Activated T-cell treated with anti-CD3 and anti-CD28 coated beads for 1 hour (primary cell): Measurements from ENCODE around the gene SLC22A23.

Experiments used
- DNase-seq: peaks from one replicate; pipeline ENCODE4 v3.0.0-alpha.2; 2020; ENCODE audit warnings: low read depth

Gene SLC22A23

DNA sequence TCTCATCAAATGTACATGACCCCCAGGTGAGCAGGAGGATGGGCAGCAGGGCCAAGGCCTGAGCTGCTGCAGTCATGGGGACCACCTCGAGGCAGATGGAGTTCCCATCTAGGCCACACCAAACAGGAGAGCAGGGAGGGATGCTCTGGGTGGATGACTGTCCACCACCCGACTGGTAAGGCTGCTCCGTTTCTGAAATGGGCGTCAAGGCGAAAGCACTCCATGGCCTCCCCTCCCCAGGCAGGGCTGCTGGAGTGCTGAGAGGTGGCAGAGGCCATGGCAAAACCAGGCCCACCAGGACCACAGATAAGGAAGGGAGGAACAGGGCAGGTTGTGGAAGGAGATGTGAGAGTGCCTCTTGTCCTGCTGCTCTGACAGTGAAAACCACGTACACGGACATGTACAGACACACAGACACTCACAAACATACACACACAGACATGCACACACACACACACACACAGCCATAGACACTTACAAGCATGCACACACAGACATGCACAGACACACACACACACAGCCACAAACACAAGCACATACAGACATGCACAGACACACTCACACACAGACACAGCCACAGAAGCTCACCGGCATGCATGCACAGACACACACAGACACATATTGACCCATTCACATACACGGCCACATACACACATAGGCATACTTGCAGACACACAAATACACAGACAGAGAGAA is 104.9 kb downstream of the SLC22A23 start:
- no peak for DNase-seq

DNA sequence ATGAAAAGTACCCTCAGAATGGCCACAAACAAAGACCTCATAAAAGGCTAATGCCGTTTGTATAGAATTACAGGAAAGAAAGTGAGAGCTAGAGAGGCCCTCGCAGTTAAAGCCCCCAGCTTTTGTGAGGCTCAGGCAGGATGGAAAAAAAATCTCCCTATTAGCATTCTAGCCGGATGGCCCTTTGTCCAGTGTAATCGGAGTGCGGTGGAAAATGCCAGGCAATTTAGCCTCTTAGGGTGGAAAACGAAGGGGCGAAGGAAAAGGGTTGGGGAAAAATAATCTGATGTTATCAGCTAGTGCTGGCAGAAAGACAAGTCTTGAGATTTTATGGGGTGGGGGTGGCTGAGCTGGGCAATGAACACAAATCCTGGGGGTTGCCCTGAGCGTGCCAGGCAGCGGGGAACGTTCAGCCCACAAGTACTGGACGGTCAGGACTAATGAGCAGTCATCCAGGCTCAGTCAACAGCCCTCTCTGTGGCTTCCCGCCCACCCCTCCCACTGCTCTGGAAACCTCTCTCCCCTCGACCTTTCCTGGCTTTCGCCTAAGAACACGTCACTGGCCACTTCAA is 105.7 kb downstream of the SLC22A23 start:
- no peak for DNase-seq

DNA sequence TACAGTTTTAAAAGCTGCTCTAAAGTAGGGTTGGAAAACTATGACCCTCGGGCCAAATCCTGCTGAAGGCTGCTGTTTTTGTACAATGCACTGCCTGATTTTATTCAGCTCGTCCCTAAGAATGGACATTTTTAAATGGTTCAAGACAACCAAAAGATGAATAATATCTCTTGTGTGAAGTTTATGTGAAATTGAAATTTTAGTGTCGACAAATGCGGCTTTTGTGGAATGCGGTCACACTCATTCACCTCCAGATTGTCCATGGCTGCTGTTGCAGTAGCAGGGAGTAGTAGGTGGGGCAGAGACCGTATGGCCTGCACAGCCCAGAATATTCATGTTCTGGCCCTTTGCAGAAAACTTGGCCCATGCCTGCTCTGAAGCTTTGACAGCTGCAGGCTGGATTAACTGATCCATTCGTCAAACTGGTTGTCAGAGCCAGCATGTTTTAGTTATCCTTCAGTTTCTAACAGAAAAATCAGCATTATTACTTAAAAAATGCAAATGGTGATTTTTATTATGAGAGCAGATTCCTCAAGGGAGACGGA is 106.5 kb downstream of the SLC22A23 start:
- no peak for DNase-seq

DNA sequence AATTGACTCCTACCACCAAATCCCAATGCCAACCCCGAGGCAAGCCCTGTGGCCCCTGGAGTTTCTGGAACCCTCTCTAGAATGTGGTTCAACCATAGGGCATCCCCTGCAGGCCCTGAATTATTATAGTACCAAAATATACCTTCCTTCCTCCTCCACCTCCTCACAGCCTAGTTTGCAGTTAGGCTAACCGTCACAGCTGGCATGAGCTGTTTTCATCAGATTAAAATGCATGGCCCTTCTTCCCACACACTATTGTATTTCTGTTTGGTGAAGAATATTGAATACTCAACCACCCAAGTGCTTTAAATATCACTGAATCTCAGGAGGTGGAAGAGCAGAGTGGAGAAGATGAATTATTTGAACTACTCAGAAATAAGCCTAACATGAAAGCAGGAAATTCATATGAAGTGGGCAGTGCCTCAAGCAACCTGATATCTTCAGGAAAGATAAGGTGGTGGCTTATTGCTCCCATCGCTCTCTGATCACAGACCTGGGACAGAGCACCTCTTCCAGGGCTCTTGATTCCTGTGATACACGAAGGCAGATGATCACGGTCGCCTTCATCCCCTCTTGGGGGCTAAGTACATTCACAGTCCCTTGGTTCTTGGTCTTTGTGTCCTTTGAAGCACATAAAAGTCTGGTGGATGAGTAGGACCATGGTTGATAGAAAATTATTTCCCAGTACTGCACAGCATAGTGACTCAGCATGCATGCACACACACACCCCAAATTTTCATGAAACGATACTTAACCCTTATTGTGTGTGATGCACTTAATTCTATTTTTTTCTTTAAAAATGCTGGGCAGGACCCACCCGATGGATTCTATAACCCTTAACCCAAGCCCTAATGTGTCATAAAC is 107.2 kb downstream of the SLC22A23 start:
- DNase-seq, result no peak

DNA sequence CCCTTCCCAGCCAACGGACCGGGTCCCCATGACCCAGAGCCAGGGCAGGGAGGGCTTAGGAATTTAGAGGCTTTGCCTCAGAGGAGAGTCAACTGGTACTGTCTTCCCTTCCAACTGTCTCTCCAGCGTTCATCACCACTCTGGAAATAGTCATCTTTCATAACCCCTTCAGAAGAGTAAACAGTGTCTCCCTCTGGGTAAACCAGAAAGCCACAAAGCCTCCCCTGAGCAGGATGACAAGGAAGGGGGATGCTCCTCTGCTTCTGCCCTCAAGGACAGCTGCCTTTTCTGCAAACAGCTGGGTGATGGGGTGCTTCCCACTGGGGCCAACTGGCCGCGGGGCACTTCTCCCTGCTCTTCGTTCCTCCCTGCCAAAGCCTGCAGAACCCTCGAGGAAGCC is 108.0 kb downstream of the SLC22A23 start:
- DNase-seq, result no peak

DNA sequence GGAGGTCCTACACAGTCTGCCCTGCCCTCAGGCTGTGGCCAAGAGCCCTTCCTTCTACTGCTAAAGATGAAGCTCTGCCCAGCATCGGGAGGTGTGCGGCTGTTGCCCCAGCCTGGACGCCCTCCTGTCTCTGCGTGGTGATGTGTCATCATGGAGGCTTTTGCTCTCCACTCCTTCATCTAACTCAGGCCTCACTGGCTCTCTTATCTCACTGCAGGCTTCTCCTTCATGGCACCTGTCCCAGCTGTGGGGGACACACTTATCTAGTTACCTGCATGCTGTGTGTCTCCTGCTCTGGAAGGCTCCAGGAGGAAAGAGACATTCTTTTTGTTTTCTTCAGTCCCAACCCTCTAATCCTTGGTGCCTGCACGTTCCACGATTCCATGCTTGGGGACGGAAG is 109.0 kb downstream of the SLC22A23 start:
- no peak for DNase-seq

DNA sequence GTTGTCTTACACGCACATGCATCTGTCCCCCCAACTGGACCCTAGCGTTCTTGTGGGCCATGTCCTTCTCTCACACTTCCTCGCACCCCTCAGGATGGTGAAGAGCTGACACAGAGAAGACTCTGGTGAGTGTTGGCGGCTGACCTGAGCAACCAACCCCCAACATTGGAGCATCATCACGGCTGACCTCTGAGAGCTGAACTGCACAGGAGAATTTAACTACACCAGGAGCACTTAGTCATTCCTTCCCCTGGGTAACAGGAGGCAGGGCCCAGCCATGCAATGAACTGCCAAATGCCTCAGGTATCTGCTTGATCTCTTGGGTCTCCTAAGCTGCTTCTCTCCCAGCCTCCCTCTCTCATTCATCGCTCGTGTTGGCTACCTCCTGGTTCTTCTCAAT is 109.6 kb downstream of the SLC22A23 start:
- no peak for DNase-seq

DNA sequence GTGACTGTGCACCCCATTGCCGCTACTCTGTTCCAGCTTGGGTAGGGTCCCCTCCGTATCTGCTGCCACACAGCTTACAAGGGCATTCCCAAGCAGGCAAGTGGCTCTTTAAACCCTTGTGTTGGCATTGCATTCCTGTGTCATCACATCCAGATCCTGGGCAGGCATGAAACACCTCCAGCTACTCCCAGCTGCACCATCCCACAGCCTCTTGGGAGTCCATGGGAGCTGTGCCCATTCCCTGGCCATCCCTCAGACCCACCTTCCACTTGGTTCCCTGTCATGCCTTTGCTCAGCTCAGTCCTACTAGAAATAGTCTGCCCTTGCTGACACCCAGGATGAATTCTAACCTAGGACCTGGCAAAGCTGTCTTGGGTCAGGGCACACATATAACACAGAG is 110.4 kb downstream of the SLC22A23 start:
- no peak for DNase-seq

DNA sequence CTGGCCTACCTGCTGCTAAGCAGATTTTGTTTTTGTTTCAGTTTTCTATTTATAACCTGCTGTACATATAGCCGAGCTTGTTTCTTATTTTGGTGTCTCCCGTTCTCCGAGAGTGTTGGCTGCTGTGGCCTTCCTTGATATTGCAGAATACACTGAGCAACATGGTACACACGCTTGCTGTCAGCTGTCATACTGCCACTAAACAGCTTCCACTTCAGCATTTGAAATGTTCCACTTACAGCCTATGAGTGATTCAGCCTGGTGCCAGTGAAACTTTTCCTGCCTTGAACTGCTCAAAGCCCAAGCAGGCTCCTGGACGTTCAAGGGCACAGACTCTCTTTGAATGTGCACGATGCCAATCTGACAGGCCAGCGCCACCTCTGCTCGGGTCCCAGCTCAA is 111.0 kb downstream of the SLC22A23 start:
- no peak for DNase-seq

DNA sequence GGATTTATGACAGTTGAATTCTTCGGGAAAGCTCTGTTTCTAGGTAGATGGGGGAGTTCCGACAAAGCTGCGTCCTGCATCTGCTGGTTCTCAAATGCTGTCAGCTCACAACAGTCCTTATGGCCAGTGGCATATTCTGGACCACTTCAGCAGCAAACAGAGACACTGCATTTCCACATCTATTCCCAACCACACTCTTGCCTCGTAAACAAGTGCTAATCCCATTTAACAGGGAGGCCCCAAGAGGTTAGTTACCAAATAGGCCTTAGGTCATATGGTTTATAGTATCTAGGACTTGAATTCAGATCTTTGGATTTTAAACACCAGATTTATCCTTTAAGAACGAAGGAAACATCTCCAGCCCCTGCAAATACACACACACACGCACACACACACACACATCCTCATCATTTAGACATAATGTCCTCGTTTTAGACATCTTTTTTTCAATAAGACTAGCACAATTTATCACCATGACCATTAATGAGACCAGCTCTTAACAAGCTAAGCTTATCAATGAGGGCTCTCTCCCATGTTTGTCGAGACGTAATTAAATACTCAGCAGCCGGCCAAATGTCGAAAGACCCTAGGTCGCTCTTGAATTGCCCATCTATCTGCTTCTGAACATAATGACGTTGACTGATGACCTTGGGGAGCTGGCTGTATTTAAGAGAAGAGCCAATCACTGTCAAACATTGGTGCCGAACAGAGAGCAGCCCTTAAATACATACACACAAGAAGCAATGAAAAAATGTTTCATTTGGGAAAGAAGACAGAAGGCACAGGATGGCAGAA is 113.6 kb downstream of the SLC22A23 start:
- no peak for DNase-seq

DNA sequence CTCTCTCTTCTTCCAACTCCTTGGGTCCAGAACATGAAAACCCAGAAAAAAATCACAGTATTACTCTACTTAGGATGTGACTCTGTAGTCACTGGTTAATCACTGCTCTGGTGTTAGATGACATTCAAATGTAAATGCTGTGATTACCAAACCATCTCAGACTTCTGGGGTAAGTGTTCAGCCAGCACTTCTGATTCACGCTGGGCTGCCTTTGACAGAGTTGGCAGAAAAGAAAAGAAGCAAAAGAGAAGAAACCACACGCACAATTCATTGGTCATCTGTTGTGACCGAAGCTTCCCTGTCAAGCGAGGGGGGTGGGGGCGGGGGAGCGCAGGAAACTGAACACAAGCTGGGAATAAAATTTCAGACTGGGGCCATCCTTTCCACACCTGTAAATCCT is 115.4 kb downstream of the SLC22A23 start:
- no peak for DNase-seq

DNA sequence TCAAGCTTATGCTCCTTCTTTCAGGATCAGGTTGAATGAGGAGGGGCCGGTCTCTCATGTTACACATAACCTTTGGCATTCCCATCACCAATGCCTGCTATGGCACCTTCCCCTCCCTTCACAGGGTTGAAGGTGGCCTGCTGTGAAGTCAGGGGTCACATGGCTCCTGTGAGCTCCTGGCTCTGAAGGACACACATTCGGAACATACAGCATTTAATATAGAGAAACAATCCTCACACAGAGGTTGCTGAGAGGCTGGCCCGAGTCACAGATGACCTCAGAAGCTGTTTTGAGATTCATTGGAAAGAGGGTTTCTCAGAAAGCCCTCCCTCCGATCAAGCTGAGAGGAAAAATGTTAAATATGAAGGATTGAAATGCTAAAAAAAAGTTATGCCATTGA is 116.0 kb downstream of the SLC22A23 start:
- DNase-seq, result no peak

DNA sequence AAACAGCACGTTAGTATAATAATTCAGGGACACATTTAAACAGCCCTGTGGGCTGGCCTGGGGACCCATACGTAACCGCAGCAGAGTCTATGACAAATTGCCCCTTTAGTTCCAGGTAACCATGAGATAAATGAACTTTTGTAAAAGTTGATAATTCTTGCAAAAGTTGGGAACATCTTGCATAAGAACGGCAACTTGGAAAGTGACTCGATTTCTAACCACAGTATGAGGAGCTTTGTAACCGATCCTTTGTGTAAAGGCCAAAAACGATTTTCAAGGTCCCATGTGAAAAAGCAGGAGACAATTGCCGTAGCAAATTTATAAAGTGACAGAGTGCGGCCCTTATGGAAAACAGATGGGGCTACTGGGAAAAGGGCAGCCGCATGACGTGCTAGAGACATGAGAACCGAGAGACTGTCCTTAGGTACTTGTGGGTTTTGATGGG is 116.5 kb downstream of the SLC22A23 start:
- no peak for DNase-seq

DNA sequence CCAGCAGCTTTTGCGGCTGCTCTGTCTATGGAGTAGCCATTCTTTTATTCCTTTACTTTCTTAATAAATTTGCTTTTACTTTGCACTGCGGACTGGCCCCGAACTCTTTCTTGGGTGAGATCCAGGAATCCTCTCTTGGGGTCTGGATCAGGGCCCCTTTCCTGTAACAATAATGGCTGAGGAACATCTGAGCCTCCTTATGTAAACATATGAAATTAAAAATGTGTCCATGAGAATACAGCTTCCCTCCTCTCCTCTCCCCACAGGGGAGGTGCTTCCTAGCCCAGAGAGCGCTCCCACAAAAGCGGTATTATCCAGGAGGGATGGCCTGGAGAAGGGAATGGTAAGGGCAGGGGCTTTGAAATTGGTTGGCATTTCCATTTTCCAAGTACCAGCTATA is 117.0 kb downstream of the SLC22A23 start:
- no peak for DNase-seq

DNA sequence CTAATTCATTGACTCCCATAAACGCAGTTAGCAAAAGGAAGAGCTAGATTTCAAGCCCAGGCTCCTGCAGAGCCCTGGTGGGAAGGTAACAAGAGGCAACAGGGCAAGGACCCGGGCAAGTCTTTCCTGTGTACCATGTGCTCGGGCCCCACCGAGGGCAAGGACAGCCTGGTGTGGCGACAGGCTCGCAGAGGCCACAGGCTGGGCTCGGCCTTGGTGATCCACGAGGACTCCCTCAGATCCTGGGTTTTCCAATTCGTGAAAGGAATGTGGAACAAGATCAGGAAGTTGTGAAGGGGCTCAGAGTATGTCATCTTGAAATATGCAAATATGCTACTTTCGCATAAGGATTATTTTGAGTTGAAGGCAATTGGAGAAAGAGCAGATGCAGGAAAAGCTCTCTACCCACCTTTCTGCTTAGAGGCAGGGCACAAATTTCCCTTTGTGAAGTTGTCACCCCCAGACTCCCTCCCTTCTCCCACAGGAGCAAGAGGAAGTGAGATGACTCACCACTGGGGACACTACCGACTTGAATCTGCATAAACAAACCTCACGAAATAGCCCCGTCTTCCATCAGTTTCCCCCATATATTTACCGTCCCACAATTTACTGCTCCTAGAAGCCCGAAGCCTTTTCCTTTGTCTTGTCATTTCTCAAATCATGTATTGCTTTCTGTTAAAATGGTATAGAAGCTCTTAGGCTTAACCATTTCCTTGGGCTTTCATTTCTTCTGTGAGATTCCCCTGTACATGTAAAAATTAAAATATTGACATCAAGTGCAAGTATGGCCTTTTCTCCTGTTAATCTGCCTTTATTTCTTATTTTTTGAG is 119.1 kb downstream of the SLC22A23 start:
- DNase-seq, result no peak

DNA sequence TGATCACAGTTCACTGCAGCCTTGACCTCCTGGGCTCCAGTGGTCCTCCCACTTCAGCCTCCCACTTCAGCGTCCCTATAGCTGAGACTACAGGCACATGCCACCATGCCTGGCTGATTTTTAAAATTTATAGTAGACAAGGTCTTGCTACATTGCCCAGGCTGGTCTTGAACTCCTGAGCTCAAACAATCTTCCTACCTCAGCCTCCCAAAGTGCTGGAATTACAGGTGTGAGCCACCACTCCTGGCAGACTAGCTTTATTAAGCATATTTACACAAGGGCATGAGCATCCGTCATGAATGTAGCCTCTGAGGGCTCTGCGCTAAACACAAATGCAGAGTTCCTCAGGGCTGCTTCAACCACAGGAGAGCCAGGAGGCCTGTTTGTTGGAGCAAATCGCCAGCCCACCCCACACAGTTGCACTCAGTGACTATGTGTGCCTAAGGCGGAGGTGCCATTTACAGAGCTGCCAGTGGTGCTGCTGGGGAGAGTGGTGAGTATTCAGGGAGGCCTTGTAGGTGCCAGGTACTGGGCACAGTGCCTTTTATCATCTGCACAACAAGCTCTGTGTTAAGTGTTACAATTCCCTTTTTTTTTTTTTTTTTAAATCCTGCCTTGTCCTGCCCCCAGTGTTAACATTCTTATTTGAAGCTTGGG is 119.9 kb downstream of the SLC22A23 start:
- DNase-seq, result no peak

DNA sequence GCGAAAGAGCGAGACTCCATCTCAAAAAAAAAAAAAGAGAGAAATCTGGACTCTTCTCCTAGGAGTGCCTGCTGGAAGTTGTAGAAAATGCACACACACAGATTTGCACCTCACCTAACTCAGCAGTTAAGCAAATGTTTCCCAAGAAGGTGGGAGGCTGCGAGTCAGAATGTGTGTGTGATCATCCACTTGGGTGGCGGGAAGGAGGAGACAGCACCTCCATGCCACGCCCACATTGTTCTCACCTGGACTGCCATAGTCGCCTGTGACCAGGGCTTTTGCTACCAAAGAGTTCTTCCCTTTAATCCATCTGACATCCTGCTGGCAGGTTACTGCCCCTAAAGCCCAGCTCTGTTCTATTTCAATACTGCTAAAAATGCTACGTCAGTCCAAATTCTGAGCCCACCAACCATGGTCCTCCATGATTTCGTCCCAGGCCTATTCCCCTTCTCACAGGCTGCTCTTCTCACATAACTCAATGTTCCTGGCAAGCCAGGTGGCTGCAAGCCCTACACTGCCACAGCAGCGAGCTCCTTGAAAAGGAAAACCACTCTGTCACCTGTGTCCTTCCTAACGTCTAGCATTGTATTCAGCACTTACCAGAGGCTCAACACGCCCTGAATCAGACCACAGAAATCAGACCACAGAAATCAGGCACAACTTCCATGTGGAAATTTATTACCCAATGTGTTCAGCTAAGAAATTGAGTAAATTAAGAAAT is 120.6 kb downstream of the SLC22A23 start:
- DNase-seq, result no peak

DNA sequence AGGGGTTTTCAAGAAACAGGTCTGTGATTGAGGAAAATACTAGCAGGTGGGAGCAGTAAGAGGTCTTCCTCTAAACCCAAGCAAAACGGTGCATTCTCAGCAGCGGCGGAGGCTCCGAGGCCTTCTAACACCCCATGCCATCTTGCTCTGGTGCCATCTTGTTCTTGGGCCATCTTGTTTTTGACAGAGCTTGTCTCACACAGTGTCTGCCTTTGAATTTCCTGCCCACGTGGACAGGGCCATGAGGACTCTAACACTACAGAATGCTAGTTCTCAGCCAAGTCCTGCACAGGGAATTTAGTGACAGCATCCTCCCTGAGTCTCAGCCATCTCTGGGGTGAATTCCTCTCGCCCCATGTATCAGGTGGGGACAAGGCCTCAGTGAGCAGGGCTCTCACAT is 121.7 kb downstream of the SLC22A23 start:
- DNase-seq, result no peak

DNA sequence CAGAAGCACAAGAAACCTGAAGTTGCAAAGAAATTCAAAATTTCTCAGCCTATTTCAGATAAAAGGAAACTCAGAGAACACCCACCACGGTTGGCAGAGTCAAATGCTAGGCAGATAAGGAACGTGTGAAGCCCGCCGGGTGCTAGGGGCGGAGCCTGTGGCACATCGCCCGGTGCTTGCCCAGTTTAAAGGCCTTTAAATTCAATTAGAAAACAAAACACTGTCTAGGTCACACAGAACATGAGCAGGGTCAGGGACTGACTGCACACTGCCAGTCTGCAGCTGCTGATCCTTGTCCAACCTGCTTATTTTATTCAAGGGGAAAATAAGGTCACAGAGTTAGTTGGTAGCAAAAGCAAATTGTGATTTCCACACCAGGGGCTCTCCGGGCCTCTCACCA is 122.3 kb downstream of the SLC22A23 start:
- DNase-seq, result no peak

DNA sequence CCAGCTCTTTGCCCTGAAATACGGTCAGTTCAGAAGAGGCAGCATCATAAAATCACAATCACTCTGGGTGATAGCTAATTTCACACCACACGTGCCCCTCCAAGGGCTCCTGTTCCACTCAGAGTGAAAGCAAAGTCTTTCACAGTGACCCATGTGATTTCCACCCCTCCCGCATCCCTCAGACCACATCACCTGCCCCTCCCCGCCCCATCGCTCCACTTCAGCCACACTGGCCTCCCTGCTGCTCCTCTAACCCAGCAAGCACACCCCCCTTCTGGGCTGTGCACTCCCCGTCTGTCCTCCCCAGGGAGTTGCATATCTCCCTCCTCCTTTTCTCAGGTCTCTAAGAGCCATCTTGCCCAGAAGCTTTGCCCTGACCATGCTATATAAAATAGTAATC is 123.6 kb downstream of the SLC22A23 start:
- DNase-seq, result no peak
